Measurements from ENCODE around the gene C17orf114. TPM values are rescaled to one million over a fixed set of nuclear protein-coding genes. Genes with fewer than 3 reads are reported as not detected.

C17orf114 gene

DNA sequence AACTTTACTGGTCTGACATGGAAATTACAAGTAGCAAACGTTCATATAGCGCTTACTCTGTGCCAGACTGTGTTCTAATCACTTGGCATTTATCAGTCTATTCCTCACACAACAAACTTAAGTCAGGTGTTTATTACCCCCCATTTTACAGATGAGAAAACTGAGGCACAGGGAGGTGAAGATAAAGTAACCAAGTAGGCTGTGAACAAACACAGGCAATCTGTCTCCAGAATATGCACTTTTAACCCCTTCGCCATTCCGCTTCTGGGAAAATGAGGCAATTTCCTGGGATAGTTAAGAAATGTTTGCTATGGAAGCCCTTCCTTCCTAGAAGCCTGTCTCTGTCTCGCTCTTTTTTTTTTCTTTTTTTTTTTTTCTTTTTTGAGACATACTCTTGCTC, 50.2 kb downstream of the C17orf114 start:
- WGBS, 2 donors, result 58 to 71% methylated on average over 5 of the region's 5 CpGs

More for the DNA sequence above, 50.2 kb downstream of the C17orf114 start:
- TF ChIP-seq POLR2AphosphoS5 (IDR thresholded peaks at IDR 0.05) (no peak), EP300 (IDR thresholded peaks at IDR 0.05) (no peak), POLR2A (IDR thresholded peaks at IDR 0.05) (no peak)
- TF ChIP-seq, protein P1, sequence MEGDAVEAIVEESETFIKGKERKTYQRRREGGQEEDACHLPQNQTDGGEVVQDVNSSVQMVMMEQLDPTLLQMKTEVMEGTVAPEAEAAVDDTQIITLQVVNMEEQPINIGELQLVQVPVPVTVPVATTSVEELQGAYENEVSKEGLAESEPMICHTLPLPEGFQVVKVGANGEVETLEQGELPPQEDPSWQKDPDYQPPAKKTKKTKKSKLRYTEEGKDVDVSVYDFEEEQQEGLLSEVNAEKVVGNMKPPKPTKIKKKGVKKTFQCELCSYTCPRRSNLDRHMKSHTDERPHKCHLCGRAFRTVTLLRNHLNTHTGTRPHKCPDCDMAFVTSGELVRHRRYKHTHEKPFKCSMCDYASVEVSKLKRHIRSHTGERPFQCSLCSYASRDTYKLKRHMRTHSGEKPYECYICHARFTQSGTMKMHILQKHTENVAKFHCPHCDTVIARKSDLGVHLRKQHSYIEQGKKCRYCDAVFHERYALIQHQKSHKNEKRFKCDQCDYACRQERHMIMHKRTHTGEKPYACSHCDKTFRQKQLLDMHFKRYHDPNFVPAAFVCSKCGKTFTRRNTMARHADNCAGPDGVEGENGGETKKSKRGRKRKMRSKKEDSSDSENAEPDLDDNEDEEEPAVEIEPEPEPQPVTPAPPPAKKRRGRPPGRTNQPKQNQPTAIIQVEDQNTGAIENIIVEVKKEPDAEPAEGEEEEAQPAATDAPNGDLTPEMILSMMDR (IDR thresholded peaks at IDR 0.05), result no peak
- Histone ChIP-seq H3K36me3 (no peaks in the 10 kb centered on the region), H3K4me3 (no peak overlapping the region), H3K9me3 (no peaks in the 10 kb centered on the region), H3K27me3 (peaks cover 0 to 51% (median 0%) of the 10 kb centered on the region in 3 donors), H3K27ac (no peak overlapping the region), H3K4me1 (no peaks in the 10 kb centered on the region)
- no peak for DNase-seq
- intact Hi-C loops (cut with DNase I), result no loop called here

Other genes with a start within 250 kb of the C17orf114 start
- gene MYBBP1A, start 246.9 kb downstream of the C17orf114 start, total RNA-seq, result 10 to 100 TPM; 23.2 to 32.4 (median 27.4) TPM
- gene MYBBP1A, start 246.9 kb downstream of the C17orf114 start, polyA plus RNA-seq, result 10 to 100 TPM in 1 of 3 donors, 1 to 10 TPM in 2; 6.6 to 44.5 (median 7.4) TPM
- gene GGT6, start 241.8 kb downstream of the C17orf114 start, total RNA-seq, result 1 to 10 TPM in 1 of 4 donors, under 1 TPM in 1, not detected in 2; 0.71 to 3.0 TPM
- gene GGT6, start 241.8 kb downstream of the C17orf114 start, polyA plus RNA-seq, result 10 to 100 TPM; 22.2 to 94.4 (median 28.4) TPM
- gene SMTNL2, start 217.8 kb downstream of the C17orf114 start, total RNA-seq, result 1 to 10 TPM in 3 of 4 donors, under 1 TPM in 1; 0.33 to 1.9 (median 1.6) TPM
- gene SMTNL2, start 217.8 kb downstream of the C17orf114 start, polyA plus RNA-seq, result under 1 TPM in 2 of 3 donors, not detected in 1; 0.45 to 0.60 TPM
- under 1 TPM in 3 of 4 donors, not detected in 1; 0.28 to 0.81 (median 0.36) TPM for gene ALOX15, start 160.7 kb downstream of the C17orf114 start, total RNA-seq
- gene ALOX15, start 160.7 kb downstream of the C17orf114 start, polyA plus RNA-seq, result under 1 TPM in 2 of 3 donors, not detected in 1; 0.60 to 0.77 TPM
- 10 to 100 TPM; 20.0 to 37.7 (median 26.2) TPM for gene PELP1, start 98.2 kb downstream of the C17orf114 start, total RNA-seq
- 10 to 100 TPM in 1 of 3 donors, 1 to 10 TPM in 2; 4.2 to 27.0 (median 9.9) TPM for gene PELP1, start 98.2 kb downstream of the C17orf114 start, polyA plus RNA-seq
- gene ARRB2, start 91.7 kb downstream of the C17orf114 start, total RNA-seq, result 10 to 100 TPM; 22.1 to 35.7 (median 28.2) TPM
- gene ARRB2, start 91.7 kb downstream of the C17orf114 start, polyA plus RNA-seq, result 10 to 100 TPM; 38.4 to 51.7 (median 39.3) TPM
- gene MED11, start 70.9 kb downstream of the C17orf114 start, total RNA-seq, result 10 to 100 TPM; 31.1 to 43.6 (median 38.3) TPM
- gene MED11, start 70.9 kb downstream of the C17orf114 start, polyA plus RNA-seq, result 10 to 100 TPM; 35.8 to 61.9 (median 47.4) TPM
- under 1 TPM in 3 of 4 donors, not detected in 1; 0.36 to 0.55 (median 0.49) TPM for gene ZMYND15, start 62.5 kb downstream of the C17orf114 start, total RNA-seq
- gene ZMYND15, start 62.5 kb downstream of the C17orf114 start, polyA plus RNA-seq, result 1 to 10 TPM in 2 of 3 donors, not detected in 1; 1.1 to 1.2 TPM
- 1 to 10 TPM; 4.6 to 6.8 (median 5.3) TPM for gene CXCL16, start 62.4 kb downstream of the C17orf114 start, total RNA-seq
- 10 to 100 TPM; 21.6 to 32.8 (median 29.0) TPM for gene CXCL16, start 62.4 kb downstream of the C17orf114 start, polyA plus RNA-seq
- gene TM4SF5, start 30.4 kb downstream of the C17orf114 start, total RNA-seq, result not detected
- gene TM4SF5, start 30.4 kb downstream of the C17orf114 start, polyA plus RNA-seq, result 10 to 100 TPM in 2 of 3 donors, 1 to 10 TPM in 1; 7.8 to 19.2 (median 11.1) TPM
- gene VMO1, start 16.0 kb downstream of the C17orf114 start, total RNA-seq, result 1 to 10 TPM in 3 of 4 donors, not detected in 1; 1.1 to 6.4 (median 4.1) TPM
- gene VMO1, start 16.0 kb downstream of the C17orf114 start, polyA plus RNA-seq, result 1 to 10 TPM in 2 of 3 donors, not detected in 1; 2.2 to 4.4 TPM
- not detected for gene GLTPD2, start 13.4 kb downstream of the C17orf114 start, total RNA-seq
- 1 to 10 TPM in 1 of 3 donors, under 1 TPM in 1, not detected in 1; 0.06 to 1.6 TPM for gene GLTPD2, start 13.4 kb downstream of the C17orf114 start, polyA plus RNA-seq
- 100 to 1,000 TPM; 153 to 242 (median 192) TPM for gene PSMB6, start 6.2 kb downstream of the C17orf114 start, total RNA-seq
- gene PSMB6, start 6.2 kb downstream of the C17orf114 start, polyA plus RNA-seq, result 100 to 1,000 TPM; 172 to 213 (median 201) TPM
- gene PLD2, start 4.8 kb upstream of the C17orf114 start, total RNA-seq, result 10 to 100 TPM in 3 of 4 donors, 1 to 10 TPM in 1; 9.3 to 20.5 (median 12.3) TPM
- gene PLD2, start 4.8 kb upstream of the C17orf114 start, polyA plus RNA-seq, result 10 to 100 TPM in 1 of 3 donors, 1 to 10 TPM in 2; 6.0 to 18.0 (median 7.9) TPM
- 10 to 100 TPM; 17.1 to 43.8 (median 21.0) TPM for gene MINK1, start 31.0 kb upstream of the C17orf114 start, total RNA-seq
- gene MINK1, start 31.0 kb upstream of the C17orf114 start, polyA plus RNA-seq, result 100 to 1,000 TPM in 1 of 3 donors, 10 to 100 TPM in 2; 45.0 to 117 (median 63.8) TPM
- 1 to 10 TPM in 1 of 4 donors, under 1 TPM in 3; 0.68 to 2.8 (median 0.85) TPM for gene C17orf107, start 97.2 kb upstream of the C17orf114 start, total RNA-seq
- 1 to 10 TPM in 1 of 3 donors, under 1 TPM in 2; under 0.01 to 1.7 (median 0.69) TPM for gene C17orf107, start 97.2 kb upstream of the C17orf114 start, polyA plus RNA-seq
- gene CHRNE, start 100.8 kb upstream of the C17orf114 start, total RNA-seq, result under 1 TPM in 3 of 4 donors, not detected in 1; 0.49 to 0.55 (median 0.54) TPM
- under 1 TPM in 2 of 3 donors, not detected in 1; 0.46 to 0.57 TPM for gene CHRNE, start 100.8 kb upstream of the C17orf114 start, polyA plus RNA-seq
- not detected for gene GP1BA, start 129.9 kb upstream of the C17orf114 start, total RNA-seq
- gene GP1BA, start 129.9 kb upstream of the C17orf114 start, polyA plus RNA-seq, result 1 to 10 TPM in 1 of 3 donors, not detected in 2; 1.1 TPM
- gene SLC25A11, start 137.7 kb upstream of the C17orf114 start, total RNA-seq, result 10 to 100 TPM; 41.0 to 60.3 (median 48.6) TPM
- gene SLC25A11, start 137.7 kb upstream of the C17orf114 start, polyA plus RNA-seq, result 10 to 100 TPM; 57.7 to 82.8 (median 79.9) TPM
- 10 to 100 TPM; 51.2 to 71.2 (median 60.3) TPM for gene RNF167, start 137.9 kb upstream of the C17orf114 start, total RNA-seq
- 100 to 1,000 TPM in 1 of 3 donors, 10 to 100 TPM in 2; 45.0 to 120 (median 83.9) TPM for gene RNF167, start 137.9 kb upstream of the C17orf114 start, polyA plus RNA-seq
- gene PFN1, start 146.2 kb upstream of the C17orf114 start, total RNA-seq, result 1,000 to 10,000 TPM in 1 of 4 donors, 100 to 1,000 TPM in 3; 690 to 1,141 (median 828) TPM
- 1,000 to 10,000 TPM in 1 of 3 donors, 100 to 1,000 TPM in 2; 853 to 1,404 (median 948) TPM for gene PFN1, start 146.2 kb upstream of the C17orf114 start, polyA plus RNA-seq
- gene ENO3, start 148.8 kb upstream of the C17orf114 start, total RNA-seq, result 1 to 10 TPM; 2.5 to 9.1 (median 5.1) TPM
- 10 to 100 TPM in 1 of 3 donors, 1 to 10 TPM in 1, under 1 TPM in 1; 0.69 to 10.3 (median 5.4) TPM for gene ENO3, start 148.8 kb upstream of the C17orf114 start, polyA plus RNA-seq
- gene SPAG7, start 165.5 kb upstream of the C17orf114 start, total RNA-seq, result 10 to 100 TPM; 42.6 to 84.5 (median 72.3) TPM
- gene SPAG7, start 165.5 kb upstream of the C17orf114 start, polyA plus RNA-seq, result 10 to 100 TPM; 67.8 to 79.3 (median 73.9) TPM
- 10 to 100 TPM in 3 of 4 donors, 1 to 10 TPM in 1; 9.9 to 24.6 (median 21.7) TPM for gene CAMTA2, start 185.3 kb upstream of the C17orf114 start, total RNA-seq
- gene CAMTA2, start 185.3 kb upstream of the C17orf114 start, polyA plus RNA-seq, result 10 to 100 TPM; 35.1 to 64.5 (median 42.0) TPM
- 1 to 10 TPM in 2 of 4 donors, under 1 TPM in 2; 0.36 to 3.0 (median 1.5) TPM for gene INCA1, start 195.2 kb upstream of the C17orf114 start, total RNA-seq
- 1 to 10 TPM; 2.2 to 3.6 (median 2.3) TPM for gene INCA1, start 195.2 kb upstream of the C17orf114 start, polyA plus RNA-seq
- gene KIF1C, start 195.6 kb upstream of the C17orf114 start, total RNA-seq, result 100 to 1,000 TPM in 1 of 4 donors, 10 to 100 TPM in 3; 46.4 to 101 (median 81.0) TPM
- 100 to 1,000 TPM in 2 of 3 donors, 10 to 100 TPM in 1; 83.3 to 164 (median 108) TPM for gene KIF1C, start 195.6 kb upstream of the C17orf114 start, polyA plus RNA-seq
- not detected for gene SLC52A1, start 233.1 kb upstream of the C17orf114 start, total RNA-seq
- gene SLC52A1, start 233.1 kb upstream of the C17orf114 start, polyA plus RNA-seq, result under 1 TPM in 2 of 3 donors, not detected in 1; 0.23 to 0.74 TPM

Measured in sigmoid colon (tissue), 7 donors.